GM19099 (cell line): ENCODE data around the gene TOMM40L.

Source experiments
- POLR2A ChIP-seq: IDR thresholded peaks from 3 replicates; pipeline ENCODE4 v1.6.1; 2011; ENCODE audit warnings: low read depth; ENCODE audit not compliant: insufficient read length; ENCODE audit errors: extremely low read depth

TOMM40L gene

GRCh38 chr1:161258439-161259344 lies 32.8 kb downstream of the TOMM40L start, which contains the start of gene PCP4L1:
TSS of gene PCP4L1 (plus strand) at chr1:161258745. CDS start at chr1:161258975, 230 bp downstream.
- peak; percentile 38 for TF ChIP-seq POLR2A

DNA sequence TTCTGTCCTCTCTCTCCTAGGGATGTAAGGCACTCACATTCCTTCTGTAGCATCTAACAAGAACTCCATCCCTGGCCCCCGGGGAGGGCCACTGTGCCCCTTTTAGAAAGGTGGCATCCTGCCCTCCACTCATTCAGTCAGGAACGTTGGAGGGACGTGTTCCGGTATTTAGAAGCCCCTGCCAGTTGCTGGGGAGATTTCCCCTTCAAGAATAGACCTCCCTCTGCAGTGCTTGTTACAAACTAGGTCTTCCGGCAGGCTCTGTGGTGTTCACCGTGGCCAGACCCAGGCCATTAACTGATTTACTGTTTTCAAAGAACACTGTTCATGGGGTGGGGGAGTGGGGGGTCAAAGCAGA lies 33.5 kb downstream of the TOMM40L start:
- no peak for TF ChIP-seq POLR2A

GRCh38 chr1:161259765-161260164 lies 33.9 kb downstream of the TOMM40L start:
- TF ChIP-seq POLR2A = no peak

GRCh38 chr1:161260376-161261260 lies 34.8 kb downstream of the TOMM40L start:
- no peak for TF ChIP-seq POLR2A

DNA sequence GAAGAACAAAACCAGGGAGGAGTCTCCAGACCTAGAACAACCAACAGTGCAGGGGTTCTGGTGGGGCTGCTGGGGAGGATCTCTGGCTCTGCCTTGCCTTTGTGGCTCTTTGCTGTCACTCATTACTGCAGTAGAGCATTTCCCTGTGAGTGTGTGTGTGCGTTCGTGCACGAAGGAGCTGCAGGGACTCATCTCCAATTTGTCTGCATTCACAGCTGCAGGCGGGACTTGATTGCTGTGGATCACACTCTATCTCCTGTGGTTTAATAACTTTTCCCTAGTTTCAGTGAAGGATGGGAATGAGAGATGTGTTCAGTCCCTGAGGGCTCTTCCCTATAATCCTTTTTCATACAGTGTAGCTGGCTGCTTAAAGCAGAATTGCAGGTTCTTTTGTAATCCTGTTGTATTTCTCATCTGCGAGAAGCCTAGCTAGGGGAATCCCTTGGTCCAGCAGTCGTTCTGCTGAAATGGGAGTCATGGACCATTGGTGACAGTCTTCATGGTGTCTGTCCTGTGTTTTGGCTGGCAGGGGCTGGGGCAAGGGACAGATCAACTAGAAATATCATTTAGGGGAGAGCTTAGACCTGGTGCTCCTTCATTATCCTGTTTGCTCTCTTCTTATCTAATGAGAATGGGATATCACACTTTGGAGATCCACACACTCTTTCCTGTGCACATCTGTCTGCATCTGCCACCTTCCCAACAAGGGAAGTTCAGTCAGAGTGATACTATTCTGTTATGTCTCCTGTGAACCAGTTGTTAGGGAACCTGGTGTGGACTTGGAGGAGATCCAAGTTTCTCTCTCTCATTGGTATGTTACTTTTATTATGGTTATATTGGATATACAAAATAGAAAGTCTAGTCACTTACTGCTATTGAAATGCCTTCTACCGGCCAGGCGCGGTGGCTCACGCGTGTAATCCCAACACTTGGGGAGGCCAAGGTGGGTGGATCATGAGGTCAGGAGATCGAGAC lies 35.7 kb downstream of the TOMM40L start:
- no peak for TF ChIP-seq POLR2A

DNA sequence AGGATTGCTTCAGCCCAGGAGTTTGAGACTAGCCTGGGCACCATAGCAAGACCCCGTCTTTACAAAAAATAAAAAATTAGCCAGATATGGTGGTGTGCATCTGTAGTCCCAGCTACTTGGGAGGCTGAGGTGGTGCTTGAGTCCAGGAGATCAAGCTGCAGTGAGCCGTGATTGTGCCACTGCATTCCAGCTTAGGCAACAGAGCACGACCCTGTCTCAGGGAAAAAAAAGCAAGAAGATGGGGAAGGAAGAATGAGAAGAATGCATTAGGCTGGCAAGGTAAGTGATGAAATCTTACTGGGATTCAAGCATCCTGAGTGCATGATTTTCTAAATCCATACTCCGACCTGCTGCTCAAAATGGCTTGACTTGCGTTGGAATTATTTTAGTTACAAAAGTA lies 39.4 kb downstream of the TOMM40L start:
- no peak for TF ChIP-seq POLR2A

- TF ChIP-seq POLR2A = no peak
Measured at GRCh38 chr1:161266202-161266601, 40.3 kb downstream of the TOMM40L start.

- no peak for TF ChIP-seq POLR2A
Measured at GRCh38 chr1:161266836-161267235, 41.0 kb downstream of the TOMM40L start.

GRCh38 chr1:161267321-161267720 lies 41.5 kb downstream of the TOMM40L start:
- TF ChIP-seq POLR2A = no peak

GRCh38 chr1:161273402-161273801 lies 47.5 kb downstream of the TOMM40L start:
- no peak for TF ChIP-seq POLR2A

- no peak for TF ChIP-seq POLR2A
Measured at GRCh38 chr1:161274874-161275273, 49.0 kb downstream of the TOMM40L start.
